ENCODE data around the gene ODF4. TPM values are rescaled to one million over a fixed set of nuclear protein-coding genes. Genes with fewer than 3 reads are reported as not detected.

ODF4 gene
- total RNA-seq, 3 donors from 2014 or later (not counting 1 experiment from before 2014, with no cell fraction given), result not detected

Other genes with a start within 250 kb of the ODF4 start
- gene ALOXE3, start 221.3 kb upstream of the ODF4 start, total RNA-seq, result not detected
- under 1 TPM; 0.50 to 0.77 (median 0.61) TPM for gene HES7, start 215.7 kb upstream of the ODF4 start, total RNA-seq
- gene PER1, start 187.4 kb upstream of the ODF4 start, total RNA-seq, result 1,000 to 10,000 TPM in 1 of 3 donors, 100 to 1,000 TPM in 2; 636 to 1,422 (median 923) TPM
- gene VAMP2, start 176.9 kb upstream of the ODF4 start, total RNA-seq, result 100 to 1,000 TPM; 191 to 315 (median 234) TPM
- 100 to 1,000 TPM in 1 of 3 donors, 10 to 100 TPM in 2; 48.9 to 101 (median 96.1) TPM for gene TMEM107, start 163.5 kb upstream of the ODF4 start, total RNA-seq
- gene BORCS6, start 149.7 kb upstream of the ODF4 start, total RNA-seq, result 10 to 100 TPM; 10.2 to 15.6 (median 11.6) TPM
- gene AURKB, start 129.3 kb upstream of the ODF4 start, total RNA-seq, result 1 to 10 TPM; 2.1 to 4.8 (median 4.1) TPM
- 100 to 1,000 TPM; 192 to 251 (median 237) TPM for gene CTC1, start 91.8 kb upstream of the ODF4 start, total RNA-seq
- gene PFAS, start 90.6 kb upstream of the ODF4 start, total RNA-seq, result 10 to 100 TPM; 23.6 to 30.0 (median 24.0) TPM
- gene RANGRF, start 51.2 kb upstream of the ODF4 start, total RNA-seq, result 10 to 100 TPM; 34.4 to 51.5 (median 44.6) TPM
- gene SLC25A35, start 44.4 kb upstream of the ODF4 start, total RNA-seq, result 10 to 100 TPM; 10.7 to 17.5 (median 16.8) TPM
- gene ARHGEF15, start 29.6 kb upstream of the ODF4 start, total RNA-seq, result not detected
- gene RPL26, start 43.4 kb downstream of the ODF4 start, total RNA-seq, result 1,000 to 10,000 TPM; 1,481 to 1,796 (median 1,628) TPM
- gene RNF222, start 58.0 kb downstream of the ODF4 start, total RNA-seq, result 1 to 10 TPM in 1 of 3 donors, under 1 TPM in 2; 0.35 to 1.1 (median 0.52) TPM
- 100 to 1,000 TPM; 174 to 219 (median 193) TPM for gene NDEL1, start 96.0 kb downstream of the ODF4 start, total RNA-seq